ENCODE measurements around the gene TNIK.

- no peak for TF ChIP-seq CTCF (IDR thresholded peaks at IDR 0.05)
- no peak for TF ChIP-seq POLR2AphosphoS5 (IDR thresholded peaks at IDR 0.05)
Observed at GRCh38 chr3:171116365-171116764, 343.8 kb downstream of the TNIK start.

All from breast epithelium (tissue), 3 donors.